Adrenal gland (tissue), 19 donors: Measurements from ENCODE around the gene SCAF1. TPM values are rescaled to one million over a fixed set of nuclear protein-coding genes. Genes with fewer than 3 reads are reported as not detected.

Experiments used
- DNase-seq, 7 donors: peaks; one replicate each; pipeline ENCODE4 v3.0.0-alpha.2; 2019 to 2020
- H3K27ac ChIP-seq, 5 donors: fragments of 200-600 bp; sonication (generic) in 4 of 5; 1 replicate in 3 of 5; 2 replicates in 2 of 5; pipeline versions ENCODE4 v1.5.1 to v1.8.0; 2016 to 2020; ENCODE audit warnings: mild to moderate bottlenecking in 1 of 5
- H3K27me3 ChIP-seq: fragments of 200-600 bp; 2 replicates; pipeline ENCODE4 v1.8.0; 2021
- H3K36me3 ChIP-seq, 2 donors: fragments of 200-600 bp; replicated peaks in 1 of 2; 1 replicate in 1 of 2; 2 replicates in 1 of 2; pipeline versions ENCODE4 v1.5.1 to v1.8.0; 2018 to 2022
- H3K4me1 ChIP-seq, 2 donors: fragments of 200-600 bp; replicated peaks in 1 of 2; 1 replicate in 1 of 2; 2 replicates in 1 of 2; pipeline versions ENCODE4 v1.5.1 to v1.8.0; 2018 to 2021
- H3K4me3 ChIP-seq, 4 donors: fragments of 200-600 bp; sonication (generic) in 3 of 4; one replicate each; pipeline ENCODE4 v1.5.1; 2016 to 2018
- H3K9me3 ChIP-seq, 3 donors: fragments of 200-600 bp; sonication (generic) in 1 of 3; replicated peaks in 1 of 3; 1 replicate in 2 of 3; 2 replicates in 1 of 3; pipeline versions ENCODE4 v1.5.1 to v1.8.0; 2016 to 2021
- CTCF ChIP-seq, 6 experiments: fragments of 450-650 bp in 4 of 6; fragments of 200-600 bp in 2 of 6; sonication (generic) in 1 of 6; IDR thresholded peaks; 1 replicate in 5 of 6; 2 replicates in 1 of 6; pipeline versions ENCODE4 v1.5.1 to v1.8.0; 2016 to 2021; ENCODE audit warnings: antibody characterized with exemption in 6 of 6, mild to moderate bottlenecking in 2 of 6, moderate library complexity in 1 of 6
- POLR2A ChIP-seq, 2 donors: fragments of 450-650 bp; IDR thresholded peaks; one replicate each; pipeline ENCODE4 v1.6.1; 2017; ENCODE audit warnings: antibody characterized with exemption in 2 of 2, mild to moderate bottlenecking in 2 of 2, moderate library complexity in 1 of 2
- WGBS, 4 donors: extraction: QIAGEN DNeasy Blood & Tissue Kit in 2 of 4; methylation state at CpG; one replicate each; pipeline versions ENCODE4 v1.1.5 to v1.1.7; 2013 to 2017; 5-methylcytosine and 5-hydroxymethylcytosine counted together
- intact Hi-C, 2 donors: fragments of 100-400 bp; cut with DNase I; formaldehyde crosslinking; loops; one replicate each; pipeline versions ENCODE4 v1.14.1 to v1.15.0; 2022 to 2023
- long read RNA-seq, 10 donors: library from polyadenylated mRNA in 3 of 10; unstranded in 2 of 10; stranded (forward) in 1 of 10; transcript quantifications; one replicate each; pipeline ENCODE4 v2.0.0 and lab custom pipeline, GENCODE V29; 2021 to 2026
- polyA plus RNA-seq, 3 donors: library from polyadenylated mRNA; stranded (reverse); fragments of 200-250 nt in 2 of 3; fragments of 350-450 nt in 1 of 3; fragmentation: Illumina TruSeq in 1 of 3; extraction: RNeasy Lipid Tissue Mini Kit (QIAGEN cat#74804) in 1 of 3; gene quantifications; one replicate each; pipeline ENCODE4 v1.2.3, GENCODE V29; 2013 to 2014
- total RNA-seq, 9 donors: library from RNA; depleted of rRNA in 4 of 9; stranded (reverse); fragments of >200 nt in 4 of 9; fragments of 120-200 nt in 1 of 9; fragmentation: NEBNext Ultra II Directional in 1 of 9; extraction: Animal tissue kit (Norgen Biotek cat#: 25700) in 1 of 9; gene quantifications; one replicate each; pipeline versions ENCODE4 v1.1.0 to v1.2.4, GENCODE V29; 2013 to 2023
- donor health status: healthy with polysubstance abuse.
- donor health status: Bipolar disorder and iron deficiency.
- donor health status: DM: yes; HTN: yes; CAD: no.
- donor health status: DM: no; HTN: no; CAD: no.
- donor health status: DM: no; HTN: no; CAD: no.
- donor health status: DM: yes; HTN: yes; CAD: no.

SCAF1 gene
- total RNA-seq (10 to 100 TPM in 8 of 9 donors, 1 to 10 TPM in 1; 4.2 to 81.3 (median 45.8) TPM), polyA plus RNA-seq (10 to 100 TPM in 2 of 3 donors, 1 to 10 TPM in 1; 7.9 to 67.7 (median 27.1) TPM)
- long read RNA-seq, donor 1, partial matches to known transcripts: 0 of 1 reads
- long read RNA-seq, donor 1, other reads (novel, unspliced or antisense): 0 of 1 reads
- long read RNA-seq, donor 2, partial matches to known transcripts: 0 of 1 reads
- long read RNA-seq, donor 2, other reads (novel, unspliced or antisense): 0 of 1 reads
- long read RNA-seq, donor 3, partial matches to known transcripts: 0 of 1 reads
- long read RNA-seq, donor 3, other reads (novel, unspliced or antisense): 0 of 1 reads
- long read RNA-seq, donor 4, partial matches to known transcripts: 1 of 1 reads
- long read RNA-seq, donor 4, other reads (novel, unspliced or antisense): 0 of 1 reads
- long read RNA-seq, donor 5, full-length matches to known transcripts: 1 of 25 reads
- long read RNA-seq, donor 5, partial matches to known transcripts: 23 of 25 reads
- long read RNA-seq, donor 5, other reads (novel, unspliced or antisense): 1 of 25 reads
- long read RNA-seq, donor 6, partial matches to known transcripts: 2 of 2 reads
- long read RNA-seq, donor 6, other reads (novel, unspliced or antisense): 0 of 2 reads
- long read RNA-seq, donor 7, partial matches to known transcripts: 7 of 9 reads
- long read RNA-seq, donor 7, other reads (novel, unspliced or antisense): 0 of 9 reads
- long read RNA-seq, donor 8, partial matches to known transcripts: 9 of 10 reads
- long read RNA-seq, donor 8, other reads (novel, unspliced or antisense): 0 of 10 reads
- long read RNA-seq, donor 9, partial matches to known transcripts: 0 of 1 reads
- long read RNA-seq, donor 9, other reads (novel, unspliced or antisense): 0 of 1 reads
- long read RNA-seq, donor 10, full-length matches to known transcripts: 1 of 12 reads
- long read RNA-seq, donor 10, partial matches to known transcripts: 11 of 12 reads
- long read RNA-seq, donor 10, other reads (novel, unspliced or antisense): 0 of 12 reads

GRCh38 chr19:49641688-49642491 lies at the start of gene SCAF1:
Gene SCAF1, plus strand, starts transcription at chr19:49642209. Its CDS starts 2,818 bp downstream, at chr19:49645027.
- Histone ChIP-seq H3K4me3 (peak within 1 kb of the TSS; percentile 37 to 93 (median 72)), H3K4me1 (peaks cover 29 to 50% of the 10 kb centered on the region in 2 donors), H3K27me3 (no peaks in the 10 kb centered on the region), H3K36me3 (peaks cover 0 to 16% of the 10 kb centered on the region in 2 donors), H3K9me3 (no peaks in the 10 kb centered on the region), H3K27ac (peak within 1 kb of the TSS; percentile 93 to 100 (median 97))
- peak; percentile 84 to 97 for TF ChIP-seq POLR2A (IDR thresholded peaks at IDR 0.05)
- TF ChIP-seq CTCF (IDR thresholded peaks at IDR 0.05): no peak
- DNase-seq: peak; percentile 99 to 100 (median 99)
- intact Hi-C loops: no loop called here
- WGBS, 4 donors: 0 to 3% (median 0%) methylated on average over 15 to 87 of the region's 87 CpGs

- TF ChIP-seq POLR2A (IDR thresholded peaks at IDR 0.05): no peak
- peak in 4 of 7 donors; percentile 28 to 44 (median 31) for DNase-seq
- peaks cover 9 to 18% of the 10 kb centered on the region in 2 donors for H3K4me1 ChIP-seq
- 2 to 4% (median 4%) methylated on average over 21 to 28 of the region's 28 CpGs for WGBS, 4 donors
- no peaks in the 10 kb centered on the region for H3K27me3 ChIP-seq
- peaks cover 0 to 42% of the 10 kb centered on the region in 2 donors for H3K36me3 ChIP-seq
- peak overlapping the region in 2 of 4 donors; percentile 74 to 95 for H3K4me3 ChIP-seq
- H3K27ac ChIP-seq: peak overlapping the region in 4 of 5 donors; percentile 21 to 93 (median 68)
- intact Hi-C loops: no loop called here
- no peaks in the 10 kb centered on the region for H3K9me3 ChIP-seq
Observed at GRCh38 chr19:49592486-49593232, 49.4 kb upstream of the SCAF1 start.

GRCh38 chr19:49593233-49594113 lies 48.5 kb upstream of the SCAF1 start:
- 5 to 10% (median 6%) methylated on average over 14 to 27 of the region's 27 CpGs for WGBS, 4 donors
- Histone ChIP-seq H3K4me3 (peak overlapping the region in 1 of 4 donors; percentile 95), H3K27me3 (no peaks in the 10 kb centered on the region), H3K9me3 (no peaks in the 10 kb centered on the region), H3K4me1 (peaks cover 9 to 18% of the 10 kb centered on the region in 2 donors), H3K27ac (peak overlapping the region in 4 of 5 donors; percentile 21 to 93 (median 68)), H3K36me3 (peaks cover 0 to 47% of the 10 kb centered on the region in 2 donors)
- intact Hi-C loops: no loop called here
- TF ChIP-seq CTCF (IDR thresholded peaks at IDR 0.05) (no peak), POLR2A (IDR thresholded peaks at IDR 0.05) (no peak)
- peak; percentile 93 to 97 (median 95) for DNase-seq
